ENCODE results near the gene RBM10. TPM values are rescaled to one million over a fixed set of nuclear protein-coding genes. Genes with fewer than 3 reads are reported as not detected.

The RBM10 gene
- total RNA-seq, 3 donors from 2014 or later, result 28.2 to 33.1 (median 31.0) TPM

DNA sequence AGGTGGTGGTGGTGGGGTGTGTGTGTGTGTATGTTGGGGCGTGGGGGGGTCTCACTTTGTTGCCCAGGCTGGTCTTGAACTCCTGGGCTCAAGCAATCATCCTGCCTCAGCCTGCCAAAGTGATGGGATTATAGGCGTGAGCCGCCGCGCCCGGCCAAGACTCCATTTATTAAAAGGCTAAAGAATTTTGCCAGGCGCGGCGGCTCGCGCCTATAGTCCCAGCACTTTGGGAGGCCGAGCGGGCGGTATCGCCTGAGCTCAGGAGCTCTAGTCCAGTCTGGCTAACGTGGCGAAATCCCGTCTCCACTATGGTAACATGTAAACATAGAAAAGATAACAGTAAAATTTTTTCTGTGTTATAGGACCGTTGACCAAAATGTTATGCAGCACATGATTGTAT lies 44.9 kb downstream of the RBM10 start:
- no peaks in the 10 kb centered on the region for H3K9me3 ChIP-seq
- intact Hi-C loops (cut with DNase I; ENCODE audit: low total_unique reads), result no loop called here
- no peak for DNase-seq (ENCODE audit: low spot score in 2 of 2)
- H3K27ac ChIP-seq, result no peak overlapping the region
- TF ChIP-seq POLR2AphosphoS5 (IDR thresholded peaks at IDR 0.05) (no peak), POLR2A (IDR thresholded peaks at IDR 0.05) (no peak)
- TF ChIP-seq, protein P1, sequence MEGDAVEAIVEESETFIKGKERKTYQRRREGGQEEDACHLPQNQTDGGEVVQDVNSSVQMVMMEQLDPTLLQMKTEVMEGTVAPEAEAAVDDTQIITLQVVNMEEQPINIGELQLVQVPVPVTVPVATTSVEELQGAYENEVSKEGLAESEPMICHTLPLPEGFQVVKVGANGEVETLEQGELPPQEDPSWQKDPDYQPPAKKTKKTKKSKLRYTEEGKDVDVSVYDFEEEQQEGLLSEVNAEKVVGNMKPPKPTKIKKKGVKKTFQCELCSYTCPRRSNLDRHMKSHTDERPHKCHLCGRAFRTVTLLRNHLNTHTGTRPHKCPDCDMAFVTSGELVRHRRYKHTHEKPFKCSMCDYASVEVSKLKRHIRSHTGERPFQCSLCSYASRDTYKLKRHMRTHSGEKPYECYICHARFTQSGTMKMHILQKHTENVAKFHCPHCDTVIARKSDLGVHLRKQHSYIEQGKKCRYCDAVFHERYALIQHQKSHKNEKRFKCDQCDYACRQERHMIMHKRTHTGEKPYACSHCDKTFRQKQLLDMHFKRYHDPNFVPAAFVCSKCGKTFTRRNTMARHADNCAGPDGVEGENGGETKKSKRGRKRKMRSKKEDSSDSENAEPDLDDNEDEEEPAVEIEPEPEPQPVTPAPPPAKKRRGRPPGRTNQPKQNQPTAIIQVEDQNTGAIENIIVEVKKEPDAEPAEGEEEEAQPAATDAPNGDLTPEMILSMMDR (IDR thresholded peaks at IDR 0.05), result no peak
- no peaks in the 10 kb centered on the region for H3K36me3 ChIP-seq
- peaks cover 0 to 35% of the 10 kb centered on the region in 2 donors for H3K27me3 ChIP-seq
- H3K4me1 ChIP-seq, result peaks cover 0 to 4% of the 10 kb centered on the region in 2 donors
- no peak overlapping the region for H3K4me3 ChIP-seq

DNA sequence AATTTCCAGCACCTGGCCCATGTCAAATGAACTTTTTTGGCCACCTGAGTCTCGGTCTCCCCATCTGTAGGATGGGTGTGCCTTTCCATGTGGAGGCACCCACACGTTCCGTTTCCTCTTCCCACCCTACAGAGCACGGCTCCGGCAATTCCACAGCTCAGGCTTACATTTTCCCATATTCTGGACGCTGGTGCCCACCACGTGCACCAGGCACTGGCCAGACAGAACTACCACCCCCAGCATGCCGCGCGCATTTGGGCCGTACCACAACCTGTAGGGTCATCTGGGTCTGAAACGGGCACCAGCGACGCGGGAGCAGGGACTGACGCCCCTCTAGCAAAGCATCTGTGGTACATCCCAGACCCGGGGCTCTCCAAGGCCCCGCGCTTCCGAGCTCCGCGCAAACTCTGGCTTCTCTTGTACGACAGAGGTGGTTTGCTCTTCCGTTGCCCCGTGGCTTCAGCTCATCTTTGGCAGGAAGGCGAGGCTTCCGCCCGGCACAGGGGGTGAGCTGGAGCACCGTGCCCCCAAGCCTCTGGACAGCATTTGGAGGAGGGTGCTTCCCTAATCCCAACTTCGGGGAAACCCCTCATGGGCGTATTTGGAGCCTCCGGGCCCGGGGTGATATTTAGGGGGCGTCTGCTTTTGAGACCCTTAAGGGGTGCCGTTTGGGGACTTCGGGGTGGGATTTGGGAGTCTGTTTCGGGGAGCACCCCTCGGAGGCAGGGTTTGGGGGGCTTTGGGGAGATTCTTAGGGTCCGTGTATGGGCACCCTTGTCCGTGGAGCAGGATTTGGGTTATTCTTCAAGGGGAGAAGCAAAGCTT lies 45.6 kb downstream of the RBM10 start:
- no peaks in the 10 kb centered on the region for H3K9me3 ChIP-seq
- DNase-seq (ENCODE audit: low spot score in 2 of 2), result peak; percentile 78 to 79
- intact Hi-C loops (cut with DNase I; ENCODE audit: low total_unique reads), result no loop called here
- TF ChIP-seq POLR2AphosphoS5 (IDR thresholded peaks at IDR 0.05) (peak; percentile 27 to 45 (median 42)), POLR2A (IDR thresholded peaks at IDR 0.05) (no peak)
- TF ChIP-seq, protein P1 (IDR thresholded peaks at IDR 0.05), result no peak
- H3K27me3 ChIP-seq, result peaks cover 0 to 28% of the 10 kb centered on the region in 2 donors
- H3K4me3 ChIP-seq, result peak overlapping the region; percentile 50 to 72 (median 57)
- peak overlapping the region; percentile 22 to 36 for H3K27ac ChIP-seq
- H3K4me1 ChIP-seq, result peaks cover 0 to 9% of the 10 kb centered on the region in 2 donors
- no peaks in the 10 kb centered on the region for H3K36me3 ChIP-seq

GRCh38 chrX:47191331-47191730 lies 46.3 kb downstream of the RBM10 start:
- DNase-seq (ENCODE audit: low spot score in 2 of 2), result no peak
- Histone ChIP-seq H3K4me3 (peak overlapping the region; percentile 50 to 72 (median 57)), H3K27me3 (peaks cover 0 to 22% of the 10 kb centered on the region in 2 donors), H3K27ac (peak overlapping the region; percentile 22 to 36), H3K36me3 (no peaks in the 10 kb centered on the region), H3K9me3 (no peaks in the 10 kb centered on the region), H3K4me1 (peaks cover 0 to 15% of the 10 kb centered on the region in 2 donors)
- TF ChIP-seq, protein P1 (IDR thresholded peaks at IDR 0.05), result no peak
- no peak for TF ChIP-seq POLR2AphosphoS5 (IDR thresholded peaks at IDR 0.05)
- no peak for TF ChIP-seq POLR2A (IDR thresholded peaks at IDR 0.05)
- intact Hi-C loops (cut with DNase I; ENCODE audit: low total_unique reads), result no loop called here

GRCh38 chrX:47191806-47192401 lies 46.9 kb downstream of the RBM10 start:
- no peak for DNase-seq (ENCODE audit: low spot score in 2 of 2)
- peak overlapping the region in 2 of 3 donors; percentile 57 to 72 for H3K4me3 ChIP-seq
- H3K4me1 ChIP-seq, result peaks cover 0 to 20% of the 10 kb centered on the region in 2 donors
- no peaks in the 10 kb centered on the region for H3K36me3 ChIP-seq
- H3K9me3 ChIP-seq, result no peaks in the 10 kb centered on the region
- no peak overlapping the region for H3K27ac ChIP-seq
- peaks cover 0 to 16% of the 10 kb centered on the region in 2 donors for H3K27me3 ChIP-seq
- intact Hi-C loops (cut with DNase I; ENCODE audit: low total_unique reads), result no loop called here
- TF ChIP-seq, protein P1 (IDR thresholded peaks at IDR 0.05), result no peak
- no peak for TF ChIP-seq POLR2A (IDR thresholded peaks at IDR 0.05)
- TF ChIP-seq POLR2AphosphoS5 (IDR thresholded peaks at IDR 0.05), result no peak
